ENCODE data around the gene PEX16.

DNA sequence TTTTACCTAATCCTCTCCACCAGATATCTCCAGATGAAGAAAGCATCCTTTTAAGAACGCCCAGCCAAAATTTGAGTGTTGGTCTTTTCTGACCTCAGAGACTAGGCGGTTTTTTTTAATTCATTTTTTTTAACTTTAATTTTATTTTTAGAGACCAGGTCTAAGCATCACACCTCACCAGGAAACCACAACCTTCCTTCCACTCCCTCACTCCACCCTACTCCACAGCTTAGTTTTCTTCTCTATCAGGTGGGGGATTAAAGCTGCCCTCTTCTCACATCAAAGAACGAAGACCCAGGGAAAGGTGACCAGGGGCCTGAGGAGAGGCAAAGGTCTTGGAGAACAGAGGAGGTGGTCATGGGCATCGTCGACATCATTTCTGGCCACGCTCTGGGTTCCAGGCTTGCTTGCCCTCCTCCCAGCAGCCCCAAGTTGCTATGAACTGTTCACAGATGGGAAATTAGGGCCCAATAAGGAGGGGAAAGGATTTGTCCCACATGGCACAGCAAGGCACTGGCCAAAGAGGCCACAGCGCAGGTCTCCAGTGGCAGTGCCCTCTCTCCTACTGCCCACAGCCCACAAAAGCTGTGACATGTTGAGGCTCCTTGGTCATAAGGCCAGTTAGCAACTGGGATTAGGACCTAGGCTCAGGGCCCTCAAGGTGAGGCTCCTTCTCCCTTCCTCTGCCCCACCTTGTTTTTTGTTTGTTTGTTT is 1.4 kb upstream of the PEX16 start:
- TF ChIP-seq POLR2AphosphoS5 (IDR thresholded peaks at IDR 0.05; ENCODE audit: low read depth, low read length) (no peak), POLR2A (IDR thresholded peaks at IDR 0.05; ENCODE audit: low read depth, low read length) (no peak), TAF1 (IDR thresholded peaks at IDR 0.05; ENCODE audit: borderline replicate concordance, low read depth, low read length) (no peak)
